NCI-H526 treated with DMSO at 0.1 percent for 48 hours (cell line): ENCODE data around the gene LRRC7.

Source experiments
- DNase-seq: peaks from one replicate; lab custom pipeline; 2025; lab: John Stamatoyannopoulos, UW

Gene LRRC7

GRCh38 chr1:69776555-69776954 is 208.8 kb downstream of the LRRC7 start:
- no peak for DNase-seq

GRCh38 chr1:69777423-69777822 is 209.7 kb downstream of the LRRC7 start:
- DNase-seq, result no peak

DNA sequence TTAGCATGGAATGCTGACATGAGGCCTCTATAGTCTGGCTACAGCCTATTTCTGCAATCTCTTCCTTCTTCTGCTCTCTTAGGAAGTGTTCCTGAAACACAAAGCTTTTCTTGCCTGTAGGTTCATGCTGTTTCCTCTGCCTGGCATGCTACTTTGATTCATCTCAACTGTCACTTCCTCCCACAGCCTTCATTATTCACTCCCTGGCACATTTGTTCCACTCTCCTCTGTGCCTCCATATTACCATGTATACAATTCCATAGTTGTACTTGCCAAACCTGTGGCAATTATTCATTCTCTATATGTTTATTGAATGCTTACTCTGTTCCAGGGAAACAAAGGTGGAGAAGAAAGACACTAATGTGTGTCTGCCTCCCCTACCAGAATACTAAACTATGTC is 210.2 kb downstream of the LRRC7 start:
- DNase-seq, result no peak

DNA sequence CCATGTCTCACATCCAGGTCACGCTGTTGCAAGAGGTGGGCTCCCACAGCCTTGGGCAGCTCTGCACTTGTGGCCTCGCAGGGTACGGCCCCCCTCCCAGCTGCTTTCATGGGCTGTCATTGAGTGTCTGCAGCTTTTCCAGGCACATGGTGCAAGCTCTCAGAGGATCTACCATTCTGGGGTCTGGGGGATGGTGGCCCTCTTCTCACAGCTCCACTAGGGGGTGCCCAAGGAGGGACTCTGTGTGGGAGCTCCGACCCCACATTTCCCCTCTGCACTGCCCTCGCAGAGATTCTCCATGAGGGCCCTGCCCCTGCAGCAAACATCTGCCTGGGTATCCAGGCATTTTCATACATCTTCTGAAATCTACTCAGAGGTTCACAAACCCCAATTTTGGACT is 219.4 kb downstream of the LRRC7 start:
- DNase-seq, result no peak

GRCh38 chr1:69791311-69791710 is 223.6 kb downstream of the LRRC7 start:
- no peak for DNase-seq

GRCh38 chr1:69794831-69795230 is 227.1 kb downstream of the LRRC7 start:
- no peak for DNase-seq

- DNase-seq, result no peak
Measured at GRCh38 chr1:69814926-69815325, 247.2 kb downstream of the LRRC7 start.

GRCh38 chr1:69824932-69825331 is 257.2 kb downstream of the LRRC7 start:
- no peak for DNase-seq

GRCh38 chr1:69827732-69828131 is 260.0 kb downstream of the LRRC7 start:
- DNase-seq, result no peak

DNA sequence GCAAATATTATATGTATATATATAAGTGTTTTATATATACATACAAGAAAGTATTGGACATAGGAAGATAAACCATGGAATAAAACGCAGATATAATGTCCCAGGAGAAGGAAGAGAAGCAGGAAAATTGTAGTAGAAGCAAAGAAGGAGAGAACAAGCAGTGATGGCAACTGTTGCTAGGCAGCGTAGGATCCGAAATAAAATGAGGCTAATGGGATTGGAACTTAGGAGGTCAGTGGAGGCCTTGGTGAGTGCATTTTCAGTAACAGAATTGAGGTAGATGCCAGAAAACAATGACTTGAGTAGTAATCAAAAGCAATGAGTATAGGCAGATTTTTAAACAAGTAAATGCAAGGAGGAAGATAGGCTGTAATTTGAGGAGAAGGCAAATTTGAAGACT is 265.8 kb downstream of the LRRC7 start:
- DNase-seq, result no peak

GRCh38 chr1:69834336-69834735 is 266.6 kb downstream of the LRRC7 start:
- DNase-seq, result no peak

DNA sequence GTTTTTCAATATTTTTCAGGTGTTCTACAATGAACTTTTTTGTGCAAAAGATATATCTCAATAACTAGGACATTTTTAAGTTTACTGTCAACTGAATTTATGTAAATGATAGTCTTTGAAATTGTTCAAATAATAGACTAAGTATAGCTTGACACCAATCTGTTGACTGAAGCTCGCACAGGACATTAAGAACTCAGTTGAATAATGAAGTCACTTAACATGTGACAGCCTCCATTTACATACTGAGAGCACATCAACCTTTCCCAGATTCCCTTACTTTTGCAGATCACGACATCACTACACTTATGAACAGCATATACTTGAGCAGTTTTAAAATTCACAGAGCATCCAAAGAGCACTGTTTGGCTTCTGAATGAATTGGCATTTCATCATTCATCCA is 268.2 kb downstream of the LRRC7 start:
- DNase-seq, result no peak

DNA sequence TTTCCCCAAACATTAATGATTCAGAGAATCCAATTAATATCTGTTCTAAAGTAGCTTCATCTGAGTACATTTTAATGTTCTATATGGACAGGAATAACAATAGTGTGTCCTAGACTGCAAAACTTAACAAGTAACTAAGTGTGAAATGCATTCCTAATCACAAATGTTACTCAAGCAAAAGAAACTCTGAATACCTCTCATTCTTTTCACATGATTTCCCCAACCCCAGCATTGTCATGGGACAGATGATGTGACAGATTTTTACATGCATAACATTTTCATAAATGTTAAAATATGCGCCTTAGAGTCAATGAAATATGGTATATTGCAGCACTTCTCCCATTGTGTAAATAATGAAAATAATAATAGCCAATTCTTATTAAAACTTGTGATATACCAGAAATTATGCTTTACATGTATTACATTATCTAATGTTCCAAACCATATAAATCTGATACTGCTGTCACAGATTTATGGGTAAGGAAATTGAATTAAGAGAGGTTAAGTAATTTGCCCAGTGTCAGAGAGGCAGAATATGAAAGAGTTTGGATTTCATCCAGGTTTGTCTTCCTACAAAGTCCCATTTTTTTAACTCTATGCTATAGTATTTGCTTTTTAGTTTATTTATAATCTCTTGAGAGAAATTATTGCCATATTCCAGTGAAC is 269.4 kb downstream of the LRRC7 start:
- no peak for DNase-seq

GRCh38 chr1:69842326-69842725 is 274.6 kb downstream of the LRRC7 start:
- no peak for DNase-seq

DNA sequence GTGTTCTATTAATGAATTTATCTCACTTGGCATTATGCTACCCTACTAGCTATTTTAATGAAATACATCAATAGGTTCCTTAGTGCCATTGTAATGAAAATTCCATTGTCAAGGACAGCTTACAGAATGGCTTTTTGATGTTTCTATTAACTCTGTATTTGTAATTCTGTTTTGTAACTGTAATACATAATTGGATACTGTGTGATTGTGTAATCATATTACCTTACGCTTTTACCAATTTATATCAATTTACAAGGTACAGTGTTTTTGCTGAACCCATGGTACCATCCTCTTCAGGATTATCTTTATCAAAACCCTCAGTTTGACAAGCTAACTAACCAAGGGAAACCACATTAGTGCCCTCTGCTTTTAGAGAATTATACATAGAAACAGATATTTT is 277.9 kb downstream of the LRRC7 start:
- no peak for DNase-seq

- no peak for DNase-seq
Measured at GRCh38 chr1:69846267-69846666, 278.5 kb downstream of the LRRC7 start.

DNA sequence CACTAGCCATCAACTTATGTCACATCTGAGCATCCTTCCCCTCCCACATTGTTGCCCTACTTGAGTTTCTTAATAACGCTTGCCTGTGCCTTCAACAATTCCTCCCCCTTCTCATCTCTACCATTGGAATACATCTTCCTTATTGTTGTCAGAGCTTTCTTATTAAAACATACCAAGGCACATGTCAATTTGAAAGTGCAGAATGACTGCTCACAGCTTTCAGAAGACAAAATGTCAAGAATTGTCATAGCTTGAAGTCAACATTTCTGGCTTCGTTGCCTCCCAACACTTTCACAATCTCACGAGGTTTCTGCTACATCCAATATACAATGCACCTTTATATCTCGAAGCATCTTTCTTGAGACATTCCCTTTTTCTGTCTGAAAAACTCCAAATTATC is 279.9 kb downstream of the LRRC7 start:
- no peak for DNase-seq

GRCh38 chr1:69852151-69852550 is 284.4 kb downstream of the LRRC7 start:
- no peak for DNase-seq

GRCh38 chr1:69852706-69853105 is 285.0 kb downstream of the LRRC7 start:
- DNase-seq, result no peak

DNA sequence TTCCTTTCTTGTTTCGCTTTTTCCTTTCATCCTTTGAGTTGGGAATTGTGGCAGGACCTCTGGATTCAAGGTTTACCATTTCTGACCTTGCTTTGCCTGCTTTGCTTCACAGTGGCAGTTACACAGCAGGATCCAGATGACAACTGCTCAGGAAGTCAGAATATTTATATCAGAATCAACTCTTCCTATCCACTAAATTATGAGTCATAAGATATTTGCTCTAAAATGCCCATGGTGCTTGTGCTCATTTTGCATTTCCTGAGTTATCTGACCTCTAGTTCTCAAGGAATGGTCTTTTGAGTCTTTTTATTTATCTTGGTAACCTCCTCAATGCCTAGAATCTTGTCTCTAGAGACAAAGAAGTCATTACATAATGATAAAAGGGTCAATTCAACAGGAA is 290.8 kb downstream of the LRRC7 start:
- DNase-seq, result no peak

DNA sequence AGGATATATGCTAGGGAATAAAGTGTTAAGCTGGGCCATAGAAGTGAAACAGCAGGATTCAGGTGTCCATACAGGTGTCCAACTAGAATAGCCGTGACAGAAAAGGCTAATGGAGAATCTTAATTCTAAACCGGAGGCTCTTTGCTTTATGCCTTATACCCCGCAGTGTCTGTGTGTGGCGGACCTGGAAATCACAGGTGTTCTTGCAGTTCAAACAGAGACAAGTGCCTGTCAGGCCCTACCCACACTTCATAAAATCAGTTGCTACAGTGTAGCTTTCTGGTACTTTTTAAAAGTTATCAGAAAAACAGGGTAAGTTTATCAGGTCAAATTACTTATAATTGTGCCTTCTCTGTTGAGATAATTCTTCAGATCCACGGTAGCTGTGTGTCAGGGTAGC is 293.9 kb downstream of the LRRC7 start:
- DNase-seq, result no peak

DNA sequence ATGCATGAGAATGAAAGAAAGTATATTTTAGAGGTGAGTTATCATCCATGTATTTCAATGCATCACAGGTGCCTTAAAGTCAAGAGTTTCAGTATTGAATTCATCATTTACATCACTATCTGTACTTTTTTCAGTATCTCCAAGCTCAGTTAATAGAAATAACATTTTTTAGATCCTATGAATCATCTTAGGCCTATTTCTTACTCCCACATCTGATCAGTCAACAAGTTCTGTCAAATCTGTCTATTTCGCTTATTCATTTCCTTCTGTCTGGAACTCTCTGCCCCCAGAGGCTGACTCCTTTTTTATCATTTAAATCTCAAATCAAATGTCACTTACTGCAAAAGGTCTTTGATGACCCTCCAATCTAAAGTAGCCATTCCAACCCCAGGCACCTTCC is 295.2 kb downstream of the LRRC7 start:
- no peak for DNase-seq

DNA sequence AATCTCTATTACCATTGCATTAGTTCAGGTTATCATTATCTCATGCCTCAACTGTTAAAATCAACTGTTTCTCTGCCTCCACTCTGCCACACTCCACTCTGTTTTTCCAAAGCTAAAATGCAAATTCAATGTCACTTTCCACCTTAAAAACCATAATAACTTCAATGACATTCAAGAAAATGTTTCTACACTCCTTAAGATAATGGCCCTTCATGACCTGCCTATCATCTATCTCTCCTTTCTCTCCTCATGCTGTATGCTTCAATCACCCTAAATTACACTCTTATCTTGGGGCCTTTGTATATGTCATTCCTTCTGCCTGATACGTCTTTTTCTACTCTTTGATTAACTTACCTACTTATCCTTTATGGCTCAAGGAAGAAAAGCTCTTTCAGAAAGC is 296.0 kb downstream of the LRRC7 start:
- no peak for DNase-seq

- DNase-seq, result no peak
Measured at GRCh38 chr1:69871412-69871811, 303.7 kb downstream of the LRRC7 start.

DNA sequence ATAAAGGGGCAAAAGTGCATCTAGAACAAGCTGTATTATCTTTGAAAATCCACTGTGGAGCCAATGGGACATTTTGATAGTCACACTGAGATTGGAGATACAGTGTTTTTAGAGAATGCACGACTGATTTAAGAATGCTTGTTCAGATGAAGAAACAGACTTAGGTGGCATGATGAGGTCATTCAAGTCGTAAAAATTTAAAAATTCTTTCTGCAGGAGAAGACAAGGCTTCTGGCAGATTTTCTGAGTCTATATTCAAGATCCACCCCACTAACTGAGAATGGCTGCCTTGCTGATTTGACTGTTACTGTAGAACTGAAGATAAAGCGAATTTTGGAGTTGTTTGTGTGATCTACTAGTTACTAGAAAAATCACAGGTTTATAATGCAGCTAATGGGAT is 310.6 kb downstream of the LRRC7 start:
- no peak for DNase-seq
